Muscle layer of duodenum (tissue), 2 donors: ENCODE measurements around the gene INPP5D.

Experiments
- H3K27ac ChIP-seq: one replicate; pipeline ENCODE4 v1.7.0; 2013; ENCODE audit warnings: mild to moderate bottlenecking, low read length
- H3K27me3 ChIP-seq: one replicate; pipeline ENCODE4 v1.7.0; 2013; ENCODE audit warnings: low read depth, mild to moderate bottlenecking, control low read depth, low read length
- H3K36me3 ChIP-seq, 2 donors: one replicate each; pipeline ENCODE4 v1.7.0; 2013; ENCODE audit warnings: low read length in 2 of 2, control low read depth in 1 of 2, mild to moderate bottlenecking in 1 of 2; ENCODE audit not compliant: insufficient read depth in 2 of 2, control insufficient read depth in 1 of 2
- H3K4me1 ChIP-seq, 2 donors: one replicate each; pipeline ENCODE4 v1.7.0; 2013; ENCODE audit warnings: low read length in 2 of 2, mild to moderate bottlenecking in 2 of 2, control low read depth in 1 of 2, moderate library complexity in 1 of 2; ENCODE audit not compliant: insufficient read depth in 2 of 2, control insufficient read depth in 1 of 2
- H3K4me3 ChIP-seq, 2 donors: one replicate each; pipeline ENCODE4 v1.7.0; 2013; ENCODE audit warnings: low read length in 2 of 2, low read depth in 1 of 2, mild to moderate bottlenecking in 1 of 2
- H3K9me3 ChIP-seq, 2 donors: one replicate each; pipeline ENCODE4 v1.7.0; 2013; ENCODE audit warnings: low read length in 2 of 2, control low read depth in 1 of 2, mild to moderate bottlenecking in 1 of 2; ENCODE audit not compliant: control insufficient read depth in 1 of 2
- donor health status: healthy.

Gene INPP5D

DNA sequence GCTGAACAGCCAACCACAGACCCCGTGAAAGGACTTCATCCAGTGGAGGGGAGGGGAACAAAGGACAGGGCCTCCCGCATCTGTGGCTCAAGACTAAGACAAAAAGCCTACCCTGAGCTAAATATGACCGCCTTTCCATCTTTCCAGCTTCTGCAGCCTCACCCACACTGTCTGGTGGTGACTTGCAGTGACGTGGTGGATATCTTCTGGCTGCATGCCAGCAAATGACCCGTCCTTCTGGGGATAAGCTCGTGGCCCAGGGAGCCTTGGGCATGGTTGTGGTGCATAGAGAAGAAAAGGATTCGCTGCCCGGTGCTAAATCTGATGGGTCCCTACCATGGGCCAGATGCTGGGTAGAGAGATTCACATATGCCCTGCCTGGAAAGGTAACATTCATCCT is 38.4 kb upstream of the INPP5D start:
- Histone ChIP-seq H3K4me3 (no peak overlapping the region), H3K27ac (no peak overlapping the region), H3K9me3 (peaks cover 0 to 2% of the 10 kb centered on the region in 2 donors), H3K36me3 (no peaks in the 10 kb centered on the region), H3K27me3 (no peaks in the 10 kb centered on the region), H3K4me1 (no peaks in the 10 kb centered on the region)

DNA sequence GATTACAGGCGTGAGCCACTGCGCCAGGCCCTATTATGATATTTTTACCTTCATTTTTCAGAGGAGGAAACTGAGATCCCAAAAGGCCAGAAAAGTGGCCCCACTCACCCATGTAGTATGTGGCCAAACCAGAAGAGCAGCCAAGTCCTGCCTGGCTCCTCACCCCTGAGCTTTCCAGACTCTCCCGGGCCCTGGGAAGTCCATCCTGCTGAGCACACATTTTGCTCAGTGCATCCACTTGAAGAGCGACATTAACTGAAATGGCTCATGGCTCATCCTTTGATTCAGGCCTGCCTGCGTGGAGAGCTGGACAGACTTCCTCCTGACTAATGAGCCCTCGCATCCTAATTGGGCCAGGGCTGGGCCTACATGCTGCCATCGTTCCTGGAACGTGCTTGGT is 37.6 kb upstream of the INPP5D start:
- H3K27me3 ChIP-seq, result no peaks in the 10 kb centered on the region
- no peak overlapping the region for H3K27ac ChIP-seq
- no peaks in the 10 kb centered on the region for H3K36me3 ChIP-seq
- no peaks in the 10 kb centered on the region for H3K4me1 ChIP-seq
- H3K4me3 ChIP-seq, result no peak overlapping the region
- H3K9me3 ChIP-seq, result peaks cover 0 to 1% of the 10 kb centered on the region in 2 donors

DNA sequence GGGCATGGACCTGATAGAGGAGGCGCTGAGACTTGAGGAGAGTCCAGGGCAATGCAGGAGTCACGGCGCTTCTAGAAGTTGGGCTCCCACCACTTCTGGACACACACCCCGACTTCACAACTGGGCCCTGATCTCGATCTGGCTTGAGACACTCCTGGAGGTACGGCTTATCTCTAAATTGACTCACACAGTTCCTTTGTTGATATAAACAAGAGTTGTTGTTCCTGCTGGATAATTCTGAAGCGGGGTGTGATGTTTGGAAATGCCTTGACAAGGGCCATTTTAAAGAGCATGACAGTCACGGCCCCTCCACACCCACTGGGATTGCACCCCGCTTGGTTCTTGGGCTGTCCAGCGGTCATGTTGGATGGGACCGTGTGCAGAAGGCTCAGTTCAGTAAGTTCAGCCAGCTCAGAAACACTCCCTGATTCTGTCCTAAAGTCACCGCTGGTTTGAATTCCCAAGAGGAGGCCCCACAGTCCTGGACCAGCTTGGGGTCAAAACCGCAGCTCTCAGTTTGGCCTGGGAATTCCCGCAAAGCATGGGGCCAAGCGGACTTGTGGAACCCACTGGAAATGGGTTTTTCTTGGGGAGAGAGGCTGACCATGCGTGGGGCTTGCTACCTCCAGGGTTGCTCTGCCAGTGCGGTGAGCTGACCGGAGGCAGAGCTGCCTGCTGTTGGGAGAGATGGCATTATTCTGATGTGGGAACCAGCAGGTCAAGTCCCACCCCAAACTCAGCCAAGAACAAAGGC is 37.0 kb upstream of the INPP5D start:
- H3K27ac ChIP-seq, result no peak overlapping the region
- no peaks in the 10 kb centered on the region for H3K4me1 ChIP-seq
- no peaks in the 10 kb centered on the region for H3K36me3 ChIP-seq
- H3K4me3 ChIP-seq, result no peak overlapping the region
- no peaks in the 10 kb centered on the region for H3K9me3 ChIP-seq
- H3K27me3 ChIP-seq, result no peaks in the 10 kb centered on the region

DNA sequence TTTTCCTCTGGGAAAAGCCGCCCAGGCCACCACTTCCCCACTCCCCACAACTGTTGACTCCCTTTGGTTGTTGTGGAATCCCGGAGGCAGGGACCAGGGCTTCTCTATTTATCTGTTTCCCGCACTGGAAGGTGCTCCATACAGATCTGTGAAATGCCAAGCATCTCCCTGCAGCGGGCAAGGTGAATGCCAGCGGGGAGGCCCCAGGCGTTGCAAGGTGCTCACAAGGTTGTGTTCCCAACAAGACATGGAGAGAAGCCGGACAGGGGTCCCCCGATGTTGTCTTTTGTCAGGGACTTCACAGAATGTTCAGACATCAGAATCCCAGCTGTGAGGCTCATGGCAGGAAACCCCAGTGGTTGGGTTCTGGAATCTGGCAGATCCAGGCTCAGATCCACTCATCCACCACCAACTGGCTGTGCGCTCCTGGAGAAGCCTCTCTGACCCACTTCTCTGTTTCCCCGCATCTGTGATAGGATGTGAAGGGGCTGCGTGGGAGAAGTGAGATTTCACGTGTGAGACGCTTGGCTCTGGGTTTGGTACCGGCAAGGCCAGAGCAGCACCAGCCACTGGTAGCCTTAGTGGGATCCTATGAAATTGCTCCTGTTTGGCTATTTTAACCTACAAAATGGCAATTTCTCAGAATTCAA is 36.3 kb upstream of the INPP5D start:
- Histone ChIP-seq H3K4me1 (no peaks in the 10 kb centered on the region), H3K9me3 (no peaks in the 10 kb centered on the region), H3K27me3 (no peaks in the 10 kb centered on the region), H3K36me3 (no peaks in the 10 kb centered on the region), H3K4me3 (no peak overlapping the region), H3K27ac (no peak overlapping the region)

DNA sequence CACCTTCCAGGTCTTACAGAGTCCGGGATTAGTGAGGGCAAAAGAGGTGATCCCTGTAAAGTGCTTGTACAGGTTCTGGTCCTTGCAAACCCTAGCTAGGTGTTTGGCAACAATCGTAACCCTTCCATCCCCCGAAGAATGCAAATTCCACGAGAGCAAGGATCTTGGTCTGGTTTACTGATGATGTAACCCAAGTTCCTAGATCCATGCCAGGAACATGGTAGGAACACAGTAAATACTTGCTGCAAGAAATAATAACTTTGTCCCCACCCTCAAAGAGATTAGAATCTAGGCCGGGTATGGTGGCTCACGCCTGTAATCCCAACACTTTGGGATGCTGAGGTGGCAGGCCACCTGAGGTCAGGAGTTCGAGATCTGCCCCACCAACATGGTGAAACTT is 34.4 kb upstream of the INPP5D start:
- H3K27me3 ChIP-seq, result no peaks in the 10 kb centered on the region
- H3K9me3 ChIP-seq, result no peaks in the 10 kb centered on the region
- no peaks in the 10 kb centered on the region for H3K4me1 ChIP-seq
- no peak overlapping the region for H3K4me3 ChIP-seq
- no peaks in the 10 kb centered on the region for H3K36me3 ChIP-seq
- no peak overlapping the region for H3K27ac ChIP-seq

DNA sequence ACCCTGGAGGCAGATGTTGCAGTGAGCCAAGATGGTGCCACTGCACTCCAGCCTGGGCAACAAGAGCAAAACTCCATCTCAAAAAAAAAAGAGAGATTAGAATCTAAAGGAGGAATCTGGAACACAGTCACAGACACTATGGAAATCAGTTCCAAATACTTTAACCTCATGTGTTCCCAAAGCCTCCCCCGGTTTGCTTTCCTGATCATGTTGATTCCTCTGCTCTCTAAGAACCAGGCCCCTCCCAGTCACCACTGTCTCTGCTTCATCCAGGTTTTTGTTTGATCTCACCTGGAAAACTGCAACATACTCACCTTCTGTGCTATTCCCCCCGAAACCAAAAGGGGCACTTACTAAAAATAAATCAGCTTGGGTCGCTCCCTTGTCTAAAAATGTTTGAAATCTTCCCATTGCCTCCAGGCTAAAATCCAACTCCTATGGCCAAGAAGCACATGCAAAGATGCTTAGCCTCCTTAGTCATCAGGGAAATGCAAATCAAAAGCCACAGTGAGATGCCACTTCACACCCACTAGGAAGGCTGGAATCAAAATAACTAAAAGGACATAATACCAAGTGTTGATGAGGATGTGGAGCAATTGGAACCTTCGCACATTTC is 33.8 kb upstream of the INPP5D start:
- Histone ChIP-seq H3K36me3 (no peaks in the 10 kb centered on the region), H3K27me3 (no peaks in the 10 kb centered on the region)

DNA sequence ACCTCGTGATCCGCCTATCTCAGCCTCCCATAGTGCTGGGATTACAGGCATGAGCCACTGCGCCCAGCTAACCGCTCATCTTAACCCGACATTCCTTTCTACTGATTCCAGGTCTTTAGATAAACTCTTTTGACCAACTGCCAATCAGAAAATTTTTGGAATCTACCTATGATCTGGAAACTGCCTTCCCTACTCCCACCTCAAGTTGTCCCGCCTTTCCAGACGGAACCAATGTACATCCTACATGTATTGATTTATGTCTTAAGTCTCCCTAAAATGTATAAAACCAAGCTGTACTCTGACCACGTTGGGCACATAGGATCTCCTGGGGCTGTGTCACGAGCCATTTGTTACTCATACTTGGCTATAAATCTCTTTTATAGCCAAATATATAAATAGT is 30.8 kb upstream of the INPP5D start:
- no peaks in the 10 kb centered on the region for H3K4me1 ChIP-seq
- no peaks in the 10 kb centered on the region for H3K9me3 ChIP-seq
- no peaks in the 10 kb centered on the region for H3K27me3 ChIP-seq

More for the DNA sequence above, 33.8 kb upstream of the INPP5D start:
- Histone ChIP-seq H3K4me1 (no peaks in the 10 kb centered on the region), H3K27ac (no peak overlapping the region), H3K4me3 (no peak overlapping the region), H3K9me3 (no peaks in the 10 kb centered on the region)

DNA sequence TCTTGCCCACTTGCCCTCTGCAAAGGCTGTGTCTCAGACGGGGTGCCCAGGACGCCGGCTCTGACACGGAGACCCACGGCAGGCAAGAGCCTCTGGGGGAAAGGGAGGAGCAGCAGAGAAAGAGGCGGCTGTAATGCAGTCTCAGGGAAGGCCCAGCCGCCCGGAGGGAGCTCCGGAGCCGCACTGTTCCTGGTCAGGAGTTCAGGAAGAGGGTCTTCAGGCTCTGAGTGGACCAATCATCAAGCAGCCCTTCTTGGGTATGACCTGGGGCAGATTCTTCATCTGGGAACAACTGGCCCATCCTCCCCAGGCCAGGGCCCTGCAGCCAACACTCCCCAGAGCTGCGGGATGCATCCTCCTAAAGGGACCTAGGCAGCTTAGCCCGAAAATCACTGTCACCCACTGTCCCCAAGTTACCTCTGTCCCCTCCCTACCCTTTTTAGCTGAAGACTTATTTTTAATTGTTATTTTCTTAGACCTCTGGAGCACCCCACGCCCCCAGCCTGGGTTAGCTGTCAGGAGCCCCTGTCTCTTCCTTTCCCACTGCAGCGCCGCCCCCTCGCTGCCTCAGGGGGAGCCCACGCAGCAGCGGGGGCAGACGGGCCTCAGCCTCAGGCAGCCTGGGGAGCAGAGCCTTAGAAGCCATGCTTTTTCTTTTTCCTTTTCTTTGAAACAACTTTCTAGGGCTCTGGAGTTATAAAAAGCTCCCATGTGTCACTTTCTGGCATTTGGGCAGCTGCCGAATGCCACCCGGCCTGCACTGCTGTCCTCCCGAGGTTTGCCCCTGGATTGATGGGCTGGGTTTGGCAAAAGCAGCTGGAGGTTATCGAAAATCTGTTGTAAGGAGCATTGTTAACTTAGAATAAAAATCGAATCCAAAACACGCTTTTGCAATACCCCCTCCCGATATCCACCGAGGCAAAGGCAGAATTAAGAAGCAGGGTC is 28.3 kb upstream of the INPP5D start:
- Histone ChIP-seq H3K9me3 (no peaks in the 10 kb centered on the region), H3K27ac (no peak overlapping the region), H3K4me3 (no peak overlapping the region), H3K4me1 (no peaks in the 10 kb centered on the region), H3K27me3 (no peaks in the 10 kb centered on the region), H3K36me3 (no peaks in the 10 kb centered on the region)

More for the DNA sequence above, 30.8 kb upstream of the INPP5D start:
- no peak overlapping the region for H3K4me3 ChIP-seq
- no peak overlapping the region for H3K27ac ChIP-seq
- no peaks in the 10 kb centered on the region for H3K36me3 ChIP-seq

DNA sequence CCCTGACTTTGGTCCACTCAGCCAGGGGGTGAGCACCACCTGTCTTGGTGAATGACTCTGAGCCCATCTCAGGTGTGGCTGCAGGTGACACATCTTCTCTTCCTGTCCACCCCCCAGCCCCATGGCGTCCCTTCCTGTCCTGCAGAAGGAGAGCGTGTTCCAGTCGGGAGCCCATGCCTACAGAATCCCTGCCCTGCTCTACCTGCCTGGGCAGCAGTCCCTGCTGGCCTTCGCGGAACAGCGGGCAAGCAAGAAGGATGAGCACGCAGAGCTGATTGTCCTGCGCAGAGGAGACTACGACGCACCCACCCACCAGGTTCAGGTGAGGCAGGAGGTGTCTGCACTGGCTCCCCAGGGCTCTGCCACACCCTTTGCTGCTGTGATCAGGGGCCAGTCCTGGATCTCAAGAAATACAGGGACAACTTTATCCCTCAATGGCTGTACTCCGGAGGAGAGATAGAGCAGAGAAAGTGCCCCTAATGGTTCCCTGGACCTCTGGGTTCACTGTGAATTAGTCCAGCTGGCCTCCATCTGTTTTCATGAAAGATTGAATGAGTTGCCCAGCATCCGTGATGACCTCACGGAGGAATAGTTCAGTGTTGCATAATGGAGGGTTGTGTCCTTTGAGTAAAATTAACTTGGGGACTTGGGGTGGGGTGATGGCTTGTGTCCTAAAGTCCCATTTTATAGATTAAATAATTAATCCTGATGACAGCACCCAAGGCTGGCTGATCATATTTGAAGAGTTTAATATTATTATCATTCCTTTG is 27.4 kb upstream of the INPP5D start, which contains the start of gene NEU2:
Gene NEU2, plus strand, starts transcription at position 122 of the 770 bp plus-strand sequence. Its CDS starts 0 bp downstream, at position 122.
- Histone ChIP-seq H3K4me3 (no peak within 1 kb of the TSS), H3K9me3 (no peaks in the 10 kb centered on the region), H3K27me3 (no peaks in the 10 kb centered on the region), H3K4me1 (no peaks in the 10 kb centered on the region), H3K27ac (no peak within 1 kb of the TSS), H3K36me3 (no peaks in the 10 kb centered on the region)

DNA sequence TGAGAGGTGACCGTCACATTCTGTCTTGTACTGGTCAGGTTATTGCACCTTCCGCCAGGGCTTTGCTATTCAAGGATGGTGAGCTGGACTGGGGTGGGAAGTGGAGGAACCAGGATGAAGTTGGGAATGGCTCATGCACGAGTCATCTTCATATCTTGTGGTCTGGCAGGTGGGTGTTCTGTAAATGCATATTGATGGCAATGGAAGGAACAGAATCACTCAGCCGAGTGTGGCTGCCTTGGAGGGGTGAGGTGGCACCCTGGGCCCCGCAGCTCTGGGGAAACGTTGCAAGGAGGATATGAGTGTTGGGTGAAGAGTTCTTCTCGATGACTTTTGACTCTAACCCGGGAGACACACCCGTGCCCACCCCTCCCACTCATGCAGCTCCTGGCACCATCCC is 26.5 kb upstream of the INPP5D start:
- Histone ChIP-seq H3K9me3 (no peaks in the 10 kb centered on the region), H3K4me3 (no peak overlapping the region), H3K27ac (no peak overlapping the region), H3K4me1 (no peaks in the 10 kb centered on the region), H3K27me3 (no peaks in the 10 kb centered on the region), H3K36me3 (no peaks in the 10 kb centered on the region)
